ENCODE data around the gene EPB42.

Gene EPB42

DNA sequence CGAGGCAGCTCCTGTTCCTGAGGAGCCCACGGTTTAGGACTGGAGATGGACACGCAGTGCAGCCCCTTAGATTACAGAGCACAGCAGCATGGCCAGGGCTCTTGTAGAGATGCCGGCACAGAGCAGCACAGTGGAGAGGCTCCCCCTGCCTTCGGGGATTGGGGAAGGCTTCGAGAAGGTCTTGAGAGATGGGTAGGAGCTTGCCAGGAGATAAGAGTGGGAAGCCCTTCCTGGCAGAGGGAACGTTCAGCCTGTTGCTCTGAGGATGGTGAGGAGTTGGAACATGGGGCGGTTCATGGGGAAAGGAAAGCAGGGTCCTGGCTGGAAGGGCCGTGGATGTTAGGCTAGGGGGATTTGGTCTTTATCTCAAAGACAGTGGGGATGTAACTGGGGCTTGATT, 10.0 kb downstream of the EPB42 start:
- TF ChIP-seq CTCF (conservative IDR thresholded peaks at IDR 0.05) (no peak), ZFX (IDR thresholded peaks at IDR 0.05) (no peak)
- H3K27ac ChIP-seq: no peak overlapping the region

- TF ChIP-seq ZFX (IDR thresholded peaks at IDR 0.05): no peak
- H3K27ac ChIP-seq: no peak overlapping the region
Measured at GRCh38 chr15:43210172-43210745, 10.6 kb downstream of the EPB42 start.

DNA sequence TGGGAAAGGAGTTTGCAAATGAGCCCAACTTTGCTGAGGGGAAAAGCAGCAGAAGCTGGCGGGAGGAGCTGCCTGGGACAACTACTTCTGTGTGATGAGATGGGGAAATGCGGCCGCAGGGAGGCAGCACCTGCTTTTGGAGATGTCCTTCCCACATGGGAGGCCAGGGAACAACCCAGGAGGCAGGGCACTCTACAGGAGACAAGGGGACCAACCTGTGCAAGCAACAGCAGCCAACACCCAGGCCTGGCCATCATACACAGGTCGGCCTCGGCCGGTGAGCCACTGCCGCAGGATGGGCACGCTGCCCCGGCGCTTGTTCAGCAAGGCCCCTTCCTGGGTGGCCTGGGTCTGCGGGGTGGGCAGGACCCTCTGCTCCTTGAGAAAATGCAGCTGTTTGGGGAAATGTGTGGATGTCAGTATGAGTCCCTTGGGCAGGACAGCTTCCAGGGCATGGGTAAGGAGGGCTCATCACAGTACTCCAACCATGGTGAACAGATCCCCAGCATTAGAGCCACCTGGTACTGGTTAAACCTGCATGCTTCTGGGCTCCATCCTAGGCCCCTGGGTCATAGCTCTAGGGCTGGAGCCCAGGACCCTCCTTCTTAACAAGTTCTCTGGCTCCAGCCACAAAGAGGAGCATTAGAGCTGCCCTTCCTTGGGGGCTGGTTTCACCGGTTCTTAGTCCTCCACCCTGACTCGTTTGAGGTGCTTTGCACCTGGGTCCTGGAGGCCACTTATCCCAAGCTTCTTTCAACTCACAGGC, 11.6 kb downstream of the EPB42 start:
- TF ChIP-seq CTCF (conservative IDR thresholded peaks at IDR 0.05): no peak; the same call in 1 of the 2 replicates
- no peak for TF ChIP-seq ZFX (IDR thresholded peaks at IDR 0.05)
- no peak overlapping the region for H3K27ac ChIP-seq

DNA sequence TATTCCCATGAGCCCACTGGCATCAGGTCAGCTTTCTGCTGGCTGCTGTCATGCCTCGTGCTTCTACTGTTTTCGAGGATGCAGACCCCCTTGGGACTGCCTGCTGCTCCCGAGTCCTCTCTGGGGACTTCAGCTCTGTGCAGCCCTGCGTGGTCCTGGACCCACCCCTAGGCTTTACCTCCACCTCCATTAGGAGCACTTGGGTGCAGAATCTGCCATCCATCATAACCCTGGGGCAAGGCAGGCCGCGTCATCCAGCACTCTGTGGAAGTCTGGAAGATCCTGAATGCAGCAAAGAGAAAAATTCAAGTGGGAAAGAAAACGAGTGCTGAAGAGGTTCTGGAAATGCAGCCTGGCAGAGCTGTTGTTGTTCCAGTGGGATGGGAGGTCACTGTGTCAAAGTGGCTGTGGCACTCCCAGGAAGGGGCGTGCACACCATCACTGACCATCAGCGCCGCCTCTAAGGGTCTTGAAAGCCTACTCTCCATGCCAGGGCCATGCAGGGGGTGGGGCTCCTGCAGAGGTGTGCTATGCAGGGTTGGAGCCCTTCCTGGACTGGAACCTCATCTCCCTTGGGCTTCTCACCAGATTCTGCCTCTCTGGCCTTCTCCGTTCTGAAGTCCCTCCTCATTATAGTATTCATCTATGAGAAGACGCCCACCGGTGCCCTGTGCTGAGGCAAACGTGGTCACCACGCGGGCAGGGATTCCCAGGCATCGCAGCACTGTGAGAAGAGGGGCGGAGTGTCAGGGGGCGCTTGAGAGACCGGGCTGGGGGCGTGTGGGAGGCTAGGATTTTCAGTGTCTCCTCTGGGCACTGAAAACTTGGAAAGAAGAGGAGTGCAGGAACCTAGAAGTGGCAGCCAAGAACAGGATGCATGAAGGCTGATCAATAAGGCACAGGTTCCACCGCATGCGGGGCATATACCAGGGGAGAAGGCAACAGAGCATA, 12.5 kb downstream of the EPB42 start:
- TF ChIP-seq ZFX (IDR thresholded peaks at IDR 0.05) (no peak), CTCF (conservative IDR thresholded peaks at IDR 0.05) (no peak)
- H3K27ac ChIP-seq: no peak overlapping the region

- no peak for TF ChIP-seq CTCF (conservative IDR thresholded peaks at IDR 0.05)
- no peak for TF ChIP-seq ZFX (IDR thresholded peaks at IDR 0.05)
- no peak overlapping the region for H3K27ac ChIP-seq
Measured at GRCh38 chr15:43207024-43207423, 13.8 kb downstream of the EPB42 start.

GRCh38 chr15:43206054-43206453, 14.8 kb downstream of the EPB42 start:
- H3K27ac ChIP-seq: no peak overlapping the region
- TF ChIP-seq ZFX (IDR thresholded peaks at IDR 0.05): no peak
- no peak for TF ChIP-seq CTCF (conservative IDR thresholded peaks at IDR 0.05)

DNA sequence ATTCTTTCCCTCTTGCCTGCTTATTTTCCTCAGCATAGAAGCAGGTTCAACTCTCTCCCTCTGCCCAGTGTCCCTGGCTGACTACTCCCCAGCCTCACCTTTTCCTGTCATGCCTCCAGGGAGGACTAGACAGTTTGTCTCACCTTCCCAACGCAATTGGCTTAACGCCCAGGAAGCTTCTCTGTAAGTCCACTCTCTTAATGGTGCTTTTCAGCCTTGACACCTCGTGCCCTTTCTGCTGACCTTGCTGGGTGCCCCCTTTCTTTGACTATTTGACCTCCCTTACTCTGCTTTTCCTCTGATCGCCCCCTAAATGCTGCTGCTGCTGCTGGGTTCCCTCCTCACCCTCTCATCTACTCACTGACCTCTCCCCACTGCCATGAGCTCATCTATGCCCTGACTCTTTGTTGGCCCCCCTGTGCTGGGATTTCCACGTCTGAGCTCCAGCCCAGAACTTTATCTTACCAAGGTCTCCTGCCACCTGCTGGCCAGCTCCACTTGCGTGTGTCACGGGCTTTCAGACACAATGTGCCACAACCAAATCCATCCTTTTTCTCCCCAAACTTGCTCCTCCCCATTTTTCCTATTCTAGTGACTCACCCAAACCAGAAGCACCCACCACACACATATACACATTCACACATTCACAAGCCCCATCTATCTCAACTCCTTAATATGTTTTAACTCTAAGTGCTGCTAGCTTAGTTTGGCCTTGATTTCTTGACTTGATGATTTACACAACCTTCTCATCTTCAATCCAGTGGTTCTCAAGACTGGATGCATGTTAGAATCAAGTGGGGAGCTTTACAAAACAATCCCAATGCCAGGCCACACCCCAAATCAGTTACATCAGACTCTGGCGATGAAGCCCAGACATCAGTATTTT, 16.6 kb downstream of the EPB42 start:
- TF ChIP-seq CTCF (conservative IDR thresholded peaks at IDR 0.05): peak; percentile 81
- TF ChIP-seq ZFX (IDR thresholded peaks at IDR 0.05): no peak
- H3K27ac ChIP-seq: no peak overlapping the region

Data from C4-2B (cell line).